Cardiac muscle cell (in vitro differentiated cells and primary cell): ENCODE results near the gene TACSTD2. TPM values are rescaled to one million over a fixed set of nuclear protein-coding genes. Genes with fewer than 3 reads are reported as not detected.

Source experiments
- DNase-seq, 2 donors: peaks; one replicate each; pipeline versions ENCODE4 v3.0.0 to v3.0.0-alpha.2; 2010 to 2017; ENCODE audit warnings: low read depth in 1 of 2, low spot score in 1 of 2
- H3K27ac ChIP-seq: fragments of 200-600 bp; sonication (generic); 2 replicates; pipeline ENCODE4 v1.5.1; 2016
- H3K27me3 ChIP-seq: fragments of 200-600 bp; sonication (generic); 2 replicates; pipeline ENCODE4 v1.6.0; 2016; ENCODE audit warnings: control low read depth
- H3K36me3 ChIP-seq: fragments of 200-600 bp; sonication (generic); 2 replicates; pipeline ENCODE4 v1.5.1; 2016; ENCODE audit warnings: control low read depth
- H3K4me1 ChIP-seq: fragments of 200-600 bp; sonication (generic); 2 replicates; pipeline ENCODE4 v1.8.1; 2017; ENCODE audit warnings: low read depth, mild to moderate bottlenecking, mixed run types
- H3K4me3 ChIP-seq: fragments of 200-600 bp; sonication (generic); 2 replicates; pipeline ENCODE4 v1.5.1; 2016; ENCODE audit warnings: mild to moderate bottlenecking
- H3K9me3 ChIP-seq: fragments of 200-600 bp; sonication (generic); 2 replicates; pipeline ENCODE4 v1.5.1; 2017; ENCODE audit warnings: low read depth, mild to moderate bottlenecking, control low read depth
- polyA plus RNA-seq: library from polyadenylated mRNA; unstranded; fragments of >200 nt; fragmentation: Nextera tagmentation; extraction: Ambion mirVana; gene quantifications from 2 replicates; pipeline ENCODE4 v1.2.1, GENCODE V29; 2016
- total RNA-seq: library from RNA; depleted of rRNA; stranded (reverse); fragments of >200 nt; gene quantifications from 2 replicates; pipeline ENCODE4 v1.2.3, GENCODE V29; 2016
- TF ChIP-seq, protein P1 (sequence below): IDR thresholded peaks from 2 replicates; pipeline ENCODE4 v1.5.1; 2012; ENCODE audit warnings: low read depth, mild to moderate bottlenecking, low read length

Gene TACSTD2
- total and polyA plus RNA-seq, 2 experiments from 2014 or later = 0.05 TPM; not detected in 1

DNA sequence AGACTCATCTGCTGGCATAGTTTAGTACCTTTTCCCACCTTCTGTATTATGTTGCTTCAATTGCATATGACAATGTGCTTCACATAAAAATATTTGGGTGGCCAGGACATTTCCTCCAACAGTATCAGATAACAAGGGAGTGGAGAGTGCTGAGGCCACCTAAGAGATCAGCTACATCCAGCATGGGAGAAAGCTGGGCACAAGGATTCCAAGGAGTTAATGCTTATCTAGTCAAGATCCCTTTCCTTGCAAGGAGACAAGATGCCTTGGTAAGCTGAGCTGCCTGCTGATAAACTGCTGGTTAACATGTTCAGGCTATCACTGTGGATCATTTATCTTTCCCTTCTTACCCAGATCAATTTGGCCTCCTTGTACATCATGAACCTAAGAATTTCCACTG, 5.4 kb downstream of the TACSTD2 start:
- DNase-seq = no peak

DNA sequence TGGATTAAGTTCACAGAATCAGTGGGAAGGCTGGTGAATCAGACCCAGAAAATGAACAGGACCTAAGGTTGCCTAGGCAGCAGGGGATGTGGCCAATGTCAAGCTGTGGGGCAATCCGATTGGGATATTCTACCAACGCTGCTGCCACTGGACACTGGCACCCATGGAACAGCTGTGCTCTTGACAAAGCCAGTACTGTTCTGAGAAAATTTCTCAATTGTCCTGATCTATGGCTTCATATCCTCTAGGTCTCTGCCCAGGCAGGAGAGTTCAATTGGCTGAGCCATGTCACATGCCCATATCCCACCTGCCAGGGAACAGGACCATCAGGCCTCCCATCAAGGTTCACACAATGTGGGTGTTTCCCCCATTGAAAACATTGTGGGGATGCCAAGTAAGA, 6.2 kb downstream of the TACSTD2 start:
- Histone ChIP-seq H3K27ac (no peak overlapping the region), H3K4me3 (no peak overlapping the region), H3K36me3 (no peaks in the 10 kb centered on the region), H3K9me3 (no peaks in the 10 kb centered on the region), H3K4me1 (no peaks in the 10 kb centered on the region), H3K27me3 (peaks cover 86% of the 10 kb centered on the region)
- DNase-seq = no peak
- TF ChIP-seq, protein P1, sequence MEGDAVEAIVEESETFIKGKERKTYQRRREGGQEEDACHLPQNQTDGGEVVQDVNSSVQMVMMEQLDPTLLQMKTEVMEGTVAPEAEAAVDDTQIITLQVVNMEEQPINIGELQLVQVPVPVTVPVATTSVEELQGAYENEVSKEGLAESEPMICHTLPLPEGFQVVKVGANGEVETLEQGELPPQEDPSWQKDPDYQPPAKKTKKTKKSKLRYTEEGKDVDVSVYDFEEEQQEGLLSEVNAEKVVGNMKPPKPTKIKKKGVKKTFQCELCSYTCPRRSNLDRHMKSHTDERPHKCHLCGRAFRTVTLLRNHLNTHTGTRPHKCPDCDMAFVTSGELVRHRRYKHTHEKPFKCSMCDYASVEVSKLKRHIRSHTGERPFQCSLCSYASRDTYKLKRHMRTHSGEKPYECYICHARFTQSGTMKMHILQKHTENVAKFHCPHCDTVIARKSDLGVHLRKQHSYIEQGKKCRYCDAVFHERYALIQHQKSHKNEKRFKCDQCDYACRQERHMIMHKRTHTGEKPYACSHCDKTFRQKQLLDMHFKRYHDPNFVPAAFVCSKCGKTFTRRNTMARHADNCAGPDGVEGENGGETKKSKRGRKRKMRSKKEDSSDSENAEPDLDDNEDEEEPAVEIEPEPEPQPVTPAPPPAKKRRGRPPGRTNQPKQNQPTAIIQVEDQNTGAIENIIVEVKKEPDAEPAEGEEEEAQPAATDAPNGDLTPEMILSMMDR = no peak

More for the DNA sequence above, 5.4 kb downstream of the TACSTD2 start:
- no peaks in the 10 kb centered on the region for H3K36me3 ChIP-seq
- H3K4me1 ChIP-seq = no peaks in the 10 kb centered on the region
- H3K27me3 ChIP-seq = peaks cover 92% of the 10 kb centered on the region
- H3K4me3 ChIP-seq = no peak overlapping the region
- H3K27ac ChIP-seq = no peak overlapping the region
- H3K9me3 ChIP-seq = no peaks in the 10 kb centered on the region
- TF ChIP-seq, protein P1 = no peak

DNA sequence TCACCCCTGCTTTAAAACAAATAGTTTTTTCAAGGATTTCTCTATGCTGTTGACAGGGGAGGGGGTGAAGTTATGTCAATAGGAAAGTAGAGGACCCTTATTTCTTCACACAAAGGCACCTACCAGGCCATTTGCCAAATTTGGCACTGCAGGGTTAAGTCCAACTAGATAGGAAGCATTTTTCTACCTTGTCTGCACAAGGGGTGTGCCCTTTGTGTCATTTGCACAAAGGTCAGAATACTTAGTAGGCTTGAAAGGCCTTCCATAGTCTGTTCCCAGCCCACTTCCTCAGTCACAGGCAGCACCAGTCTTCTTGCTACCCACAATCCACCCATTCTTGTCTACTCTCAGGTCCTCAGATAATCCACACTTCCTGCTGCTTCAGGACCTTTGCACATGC, 7.0 kb downstream of the TACSTD2 start:
- Histone ChIP-seq H3K4me3 (no peak overlapping the region), H3K36me3 (no peaks in the 10 kb centered on the region), H3K27ac (no peak overlapping the region), H3K9me3 (no peaks in the 10 kb centered on the region), H3K4me1 (no peaks in the 10 kb centered on the region), H3K27me3 (peaks cover 84% of the 10 kb centered on the region)
- no peak for DNase-seq
- TF ChIP-seq, protein P1 = no peak

DNA sequence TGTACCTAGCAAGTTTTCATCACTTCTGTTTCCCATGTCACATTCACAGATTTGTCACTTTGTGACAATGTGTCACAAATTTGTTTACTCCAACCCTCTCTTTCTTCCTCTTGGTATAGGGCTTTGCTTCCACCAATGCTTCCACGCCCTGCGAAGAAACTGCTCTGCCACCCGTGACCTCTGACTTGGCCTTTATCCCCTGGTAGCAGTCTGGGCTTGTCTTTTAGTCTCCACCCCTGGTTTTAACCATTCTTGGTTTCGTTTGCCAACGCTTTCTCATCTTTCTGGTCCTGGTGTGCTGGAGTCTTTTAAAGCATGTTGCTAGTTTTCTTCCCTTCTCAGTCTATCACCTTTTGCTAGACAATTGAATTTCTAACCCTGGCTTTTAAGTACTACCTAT, 8.1 kb downstream of the TACSTD2 start:
- H3K27me3 ChIP-seq = peaks cover 72% of the 10 kb centered on the region
- H3K27ac ChIP-seq = no peak overlapping the region
- TF ChIP-seq, protein P1 = no peak
- no peak for DNase-seq
- no peaks in the 10 kb centered on the region for H3K9me3 ChIP-seq
- no peaks in the 10 kb centered on the region for H3K36me3 ChIP-seq
- H3K4me3 ChIP-seq = no peak overlapping the region
- no peaks in the 10 kb centered on the region for H3K4me1 ChIP-seq

DNA sequence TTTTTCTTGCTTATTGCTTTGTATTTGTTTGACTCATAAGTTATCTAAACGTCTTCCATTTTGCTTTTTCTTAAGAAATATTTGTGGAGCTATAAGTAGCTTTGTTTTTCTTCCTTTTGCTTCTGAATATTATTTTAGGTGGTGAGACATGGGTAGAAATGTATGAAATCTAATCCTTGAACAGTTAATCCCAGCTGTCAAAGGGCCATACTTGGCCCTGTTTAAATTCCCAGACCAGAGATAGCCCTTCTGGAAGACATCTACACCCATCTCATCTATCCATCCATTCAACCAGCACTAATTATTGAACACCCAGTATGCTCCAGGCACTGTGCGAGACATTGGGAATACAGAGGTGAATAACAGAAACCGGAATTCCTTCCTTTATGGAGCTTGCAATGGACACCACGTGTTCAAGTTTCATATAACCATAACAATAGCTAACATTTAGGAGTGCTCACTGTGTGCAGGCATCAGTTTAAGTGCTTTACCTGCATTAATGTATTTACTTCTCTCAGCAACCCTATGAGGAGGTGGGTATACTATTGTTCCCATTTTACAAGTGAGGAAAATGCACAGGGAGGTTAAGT, 8.7 kb downstream of the TACSTD2 start:
- Histone ChIP-seq H3K27ac (no peak overlapping the region), H3K36me3 (no peaks in the 10 kb centered on the region), H3K9me3 (no peaks in the 10 kb centered on the region), H3K4me1 (no peaks in the 10 kb centered on the region), H3K27me3 (peaks cover 66% of the 10 kb centered on the region), H3K4me3 (no peak overlapping the region)
- TF ChIP-seq, protein P1 = no peak
- DNase-seq = no peak
